ENCODE measurements around the gene SLC23A1.
"Not testable (repeated sequence)": the region's sequence is repeated elsewhere in the genome, so short reads cannot be mapped to it uniquely, and the experiment has no call there.

The SLC23A1 gene

GRCh38 chr5:139388198-139388821, 5.2 kb upstream of the SLC23A1 start:
- DNase-seq, result no peak

- no peak for DNase-seq
Observed at GRCh38 chr5:139387611-139388197, 4.6 kb upstream of the SLC23A1 start.

DNA sequence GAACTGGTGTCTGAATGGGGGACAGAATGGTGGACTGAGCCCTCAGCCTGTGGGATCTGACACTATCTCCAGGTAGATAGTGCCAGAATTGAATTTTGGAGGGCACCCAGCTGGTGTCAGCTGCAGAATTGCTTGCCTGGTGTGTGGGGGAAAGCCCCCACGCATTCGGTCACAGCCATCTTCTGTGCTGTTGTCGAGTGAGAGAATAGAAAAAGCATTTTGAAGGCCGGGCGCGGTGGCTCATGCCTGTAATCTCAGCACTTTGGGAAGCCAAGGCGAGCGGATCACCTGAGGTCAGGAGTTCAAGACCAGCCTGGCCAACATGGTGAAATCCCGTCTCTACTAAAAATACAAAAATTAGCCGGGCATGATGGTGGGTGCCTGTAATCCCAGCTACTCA, 3.9 kb upstream of the SLC23A1 start:
- DNase-seq, result not testable (repeated sequence)

DNA sequence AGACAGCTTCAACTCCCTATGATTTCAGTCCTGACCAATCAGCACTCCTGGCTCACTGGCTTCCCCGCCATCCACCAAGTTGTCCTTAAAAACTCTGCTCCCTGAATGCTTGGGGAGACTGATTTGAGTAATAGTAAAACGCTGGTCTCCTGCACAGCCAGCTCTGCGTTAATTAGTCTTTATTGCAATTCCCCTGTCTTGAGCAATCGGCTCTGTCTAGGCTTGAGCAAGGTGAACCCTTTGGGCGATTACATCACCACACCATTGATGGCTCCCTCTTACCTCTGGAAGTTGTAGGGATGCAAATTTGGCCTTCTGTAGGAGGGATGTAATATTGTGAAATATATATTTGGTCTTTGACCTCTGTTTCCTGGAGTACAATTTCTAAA, 2.9 kb upstream of the SLC23A1 start:
- DNase-seq, result no peak

GRCh38 chr5:139385061-139386049, 2.3 kb upstream of the SLC23A1 start:
- DNase-seq, result no peak

DNA sequence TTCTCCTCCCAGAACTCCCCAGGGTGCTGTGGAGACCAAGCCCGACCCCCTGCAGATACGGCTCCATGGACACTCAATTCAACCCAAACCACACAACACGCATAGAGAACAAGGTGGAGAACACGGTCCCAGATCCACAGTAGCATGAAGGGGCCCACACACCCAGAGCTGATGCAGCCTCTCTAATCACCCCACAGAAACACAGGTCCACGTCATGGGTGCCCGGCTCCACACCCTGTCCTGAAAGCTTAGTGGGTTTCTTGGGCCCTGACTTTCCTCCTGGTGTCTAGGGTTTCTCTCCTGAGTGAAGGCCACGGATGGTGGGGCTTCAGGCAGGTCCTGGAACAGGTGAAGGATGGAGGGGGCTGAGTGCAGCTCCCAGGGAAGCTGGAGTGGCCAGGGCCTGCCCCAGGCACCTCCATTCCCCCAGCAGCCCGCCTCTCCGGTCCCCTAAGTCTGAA, 1.5 kb upstream of the SLC23A1 start:
- DNase-seq, result no peak

DNA sequence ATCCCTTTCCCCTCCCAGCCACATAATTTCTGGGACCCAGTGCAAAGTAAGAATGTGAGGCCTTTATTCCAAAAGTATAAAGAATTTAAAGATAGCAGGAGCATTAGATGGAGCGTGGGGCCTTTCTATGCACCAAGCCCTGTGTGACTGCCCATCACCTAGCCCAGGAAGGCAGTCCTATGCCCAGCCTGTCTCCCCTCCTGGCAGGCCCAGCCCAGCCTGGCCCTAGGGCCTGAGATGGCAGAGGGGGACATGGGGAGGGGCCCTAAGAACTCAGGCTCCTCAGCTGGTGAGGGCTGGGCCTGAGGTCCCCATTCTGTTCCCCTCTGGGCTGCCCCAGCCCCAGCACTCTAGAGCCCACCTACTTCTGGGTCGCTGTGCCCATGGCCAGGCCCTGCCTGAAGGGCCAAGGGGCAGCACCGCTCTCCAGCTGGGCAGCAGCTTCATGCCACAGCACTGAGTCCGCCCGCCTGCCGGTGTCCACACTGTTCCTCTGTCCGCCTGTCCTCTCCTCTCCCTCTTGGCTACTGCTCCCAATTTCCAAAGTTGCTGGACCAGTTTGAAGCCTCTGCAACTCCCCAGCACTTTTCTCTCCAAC, 995 bp upstream of the SLC23A1 start:
- DNase-seq, result no peak

DNA sequence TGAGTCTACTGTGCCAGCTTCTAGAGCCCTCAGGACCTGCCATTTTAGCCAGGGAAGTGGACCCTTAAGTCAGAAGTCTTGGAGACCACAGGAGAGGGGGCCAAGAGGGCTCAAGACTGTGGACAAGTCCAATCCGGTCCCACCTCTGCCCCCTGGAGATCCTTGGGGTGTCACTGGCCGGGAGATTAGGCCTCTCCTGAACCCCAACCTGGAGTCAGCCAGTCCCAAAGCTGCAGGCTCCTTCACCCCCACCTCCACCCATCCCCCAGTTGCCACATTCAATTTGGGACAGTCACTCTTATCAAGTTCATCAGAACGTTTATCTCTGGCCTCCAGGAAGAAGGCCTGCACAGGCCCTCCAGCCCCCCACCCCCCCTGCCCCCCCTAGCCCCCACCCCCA, 290 bp downstream of the SLC23A1 start:
- no peak for DNase-seq

DNA sequence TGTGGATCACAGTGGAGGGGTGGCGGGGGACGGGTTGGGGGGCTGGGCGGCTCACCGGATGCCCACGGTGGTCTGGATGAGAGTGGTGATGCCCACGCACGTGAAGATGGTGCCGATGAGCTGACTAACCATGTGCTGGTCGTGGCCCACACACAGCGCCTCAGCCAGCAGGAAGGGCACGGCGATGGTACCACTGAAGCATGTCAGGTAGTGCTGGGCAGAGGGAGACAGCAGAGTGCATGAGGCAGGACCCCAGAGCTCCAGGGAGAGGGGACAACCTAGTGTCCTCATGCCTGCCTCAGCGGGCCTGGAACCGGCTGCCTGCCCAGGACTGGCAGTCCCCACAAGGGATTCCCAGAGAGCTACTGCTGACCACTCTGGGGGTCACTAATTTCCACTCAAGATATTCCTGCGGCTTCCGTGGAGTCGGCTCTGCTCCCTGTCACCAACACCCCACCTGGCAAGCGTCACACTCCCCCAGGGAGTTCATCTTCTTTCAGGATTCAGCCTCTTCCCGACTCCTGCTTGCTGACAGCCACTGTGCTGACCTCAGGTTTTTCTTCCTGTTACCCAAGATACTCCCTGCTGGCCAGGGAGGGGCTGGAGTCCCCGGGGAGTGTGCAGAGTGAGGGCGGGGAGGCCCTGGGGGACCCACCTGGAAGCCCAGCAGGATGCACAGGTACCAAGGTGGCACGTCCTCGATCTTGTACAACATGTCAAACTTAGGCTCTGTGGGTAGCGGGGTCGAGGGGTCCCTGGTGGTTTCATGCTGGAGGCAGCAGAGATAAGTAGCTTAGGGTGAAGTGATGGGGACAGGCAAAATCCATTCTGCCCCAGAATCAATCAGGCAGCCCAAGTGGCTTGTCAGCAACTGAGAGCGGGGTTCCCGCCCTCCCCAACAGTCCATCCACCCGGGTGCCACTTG, 998 bp downstream of the SLC23A1 start:
- DNase-seq, result no peak

DNA sequence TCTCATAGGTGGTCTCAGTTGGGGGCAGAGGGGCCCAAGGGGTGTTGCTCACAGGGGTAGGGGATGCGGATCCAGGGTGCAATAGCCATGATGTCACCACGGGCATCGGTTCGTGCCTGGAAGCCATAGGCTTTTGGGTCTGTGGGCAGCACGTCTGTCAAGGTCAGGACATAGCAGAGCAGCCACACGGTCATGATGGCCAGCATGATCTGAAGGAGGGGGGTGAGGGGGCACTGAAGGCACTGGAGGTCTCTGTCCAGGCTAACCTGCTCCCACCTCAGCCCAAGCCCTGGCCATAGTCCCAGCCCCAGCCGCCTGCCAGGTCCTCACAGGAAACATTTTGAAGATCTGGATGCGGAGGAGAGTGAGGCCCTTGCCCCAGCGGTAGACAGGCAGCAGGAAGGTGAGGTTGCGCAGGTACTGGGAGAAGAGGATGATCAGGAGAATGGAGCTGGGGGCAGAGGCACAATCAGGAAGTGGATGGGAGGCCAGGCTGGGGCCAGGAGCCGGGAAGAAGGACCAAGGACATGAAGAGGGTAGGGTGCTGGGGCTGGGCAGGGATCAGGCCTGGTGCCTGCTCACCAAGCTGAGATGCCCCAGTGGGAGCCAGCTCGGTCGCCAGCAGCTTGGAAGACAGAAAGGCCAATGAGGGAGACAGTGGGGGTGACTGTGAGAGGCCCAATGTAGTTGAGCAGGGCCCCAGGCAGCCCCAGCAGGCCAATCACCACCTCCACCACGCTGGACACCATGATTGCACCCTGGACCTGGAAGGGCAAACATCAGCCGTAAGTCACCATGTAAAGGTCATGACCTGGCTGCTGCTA, 3.3 kb downstream of the SLC23A1 start:
- no peak for DNase-seq

DNA sequence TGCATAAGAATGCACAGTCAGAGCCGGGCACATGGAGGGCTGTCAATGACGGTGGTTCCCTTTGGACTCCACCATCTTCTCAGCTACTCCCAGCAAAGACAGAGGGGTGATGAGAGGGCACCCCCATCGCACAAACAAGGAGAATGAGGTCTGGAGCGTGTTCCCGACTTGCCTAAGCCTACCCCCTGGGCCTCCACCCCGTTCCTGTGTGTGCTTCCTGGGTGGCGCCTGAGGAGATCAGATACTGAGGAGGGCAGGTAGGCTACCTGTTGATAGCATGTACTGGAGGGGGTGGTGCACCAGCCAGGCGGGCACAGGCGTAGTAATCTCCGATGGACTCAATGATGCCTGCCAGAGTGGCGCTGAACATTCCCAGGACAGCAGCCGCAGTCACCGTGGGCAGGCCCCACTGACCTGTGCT, 4.1 kb downstream of the SLC23A1 start:
- no peak for DNase-seq

GRCh38 chr5:139378101-139378825, 4.8 kb downstream of the SLC23A1 start:
- DNase-seq, result no peak

- DNase-seq, result no peak
Observed at GRCh38 chr5:139377226-139377625, 5.9 kb downstream of the SLC23A1 start.

- DNase-seq, result no peak
Observed at GRCh38 chr5:139376364-139376763, 6.7 kb downstream of the SLC23A1 start.

- no peak for DNase-seq
Observed at GRCh38 chr5:139374909-139375308, 8.2 kb downstream of the SLC23A1 start.

DNA sequence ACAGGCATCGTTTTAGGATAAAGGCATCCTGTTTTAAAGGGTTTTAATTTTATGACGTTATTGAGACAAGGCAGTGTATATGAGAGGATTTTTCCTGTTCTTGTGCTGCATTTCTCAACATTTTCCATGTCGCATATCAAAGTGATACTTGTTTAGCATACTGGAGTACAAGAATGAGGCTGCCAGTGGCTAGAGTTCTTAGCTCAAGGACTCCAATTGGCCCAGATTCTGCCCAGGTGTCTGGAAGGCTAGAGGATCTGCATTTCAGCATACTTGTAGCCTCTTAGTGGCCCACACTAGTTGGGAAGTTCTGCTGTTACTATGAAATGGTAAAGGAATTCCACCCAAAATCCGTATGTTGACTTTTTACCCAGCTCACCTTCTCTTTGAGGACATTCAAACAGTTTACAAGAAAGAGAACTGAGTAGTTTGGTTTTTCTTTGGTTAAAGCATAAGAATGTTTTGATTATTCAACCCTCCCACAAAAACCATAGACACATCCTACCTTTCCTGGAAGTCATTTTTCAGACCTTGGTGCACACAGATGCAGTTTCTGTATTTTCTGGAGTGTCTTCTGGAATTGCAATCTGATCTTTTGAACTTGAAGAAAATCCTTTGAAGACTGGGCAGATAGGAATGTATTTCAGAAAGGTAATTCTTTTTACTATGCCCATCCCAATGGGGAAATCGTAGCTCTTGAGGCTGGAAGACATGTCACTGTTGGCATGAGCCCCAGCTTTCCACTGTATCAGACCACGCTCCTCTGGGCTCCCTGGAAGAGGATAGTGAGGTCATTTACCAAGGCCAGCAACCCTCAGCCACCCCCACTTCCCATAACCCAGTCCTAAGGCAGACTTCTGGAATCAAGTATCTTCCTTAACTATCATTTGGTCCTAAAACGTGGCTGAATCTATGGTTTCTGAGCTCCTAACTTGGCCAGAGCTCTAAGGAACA, 11.3 kb downstream of the SLC23A1 start:
- no peak for DNase-seq

DNA sequence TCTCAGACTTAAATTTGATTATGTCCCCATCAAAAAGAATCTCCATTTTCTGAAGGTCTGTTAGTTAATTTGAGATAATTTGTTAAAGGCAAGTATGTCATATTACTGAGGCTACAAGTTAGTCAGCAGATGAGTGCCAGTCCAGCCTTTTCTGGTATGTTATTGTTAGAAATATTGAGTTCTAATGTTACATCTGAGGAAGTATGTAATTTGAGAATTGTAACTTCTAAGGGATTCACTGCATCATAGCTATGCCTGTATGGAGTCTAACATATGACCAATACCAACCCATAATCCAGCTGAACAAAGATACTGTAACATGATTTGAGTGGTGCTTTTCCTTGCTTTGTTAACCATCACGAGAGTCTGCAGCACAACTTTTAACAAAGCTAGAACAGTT, 13.9 kb downstream of the SLC23A1 start:
- no peak for DNase-seq

DNA sequence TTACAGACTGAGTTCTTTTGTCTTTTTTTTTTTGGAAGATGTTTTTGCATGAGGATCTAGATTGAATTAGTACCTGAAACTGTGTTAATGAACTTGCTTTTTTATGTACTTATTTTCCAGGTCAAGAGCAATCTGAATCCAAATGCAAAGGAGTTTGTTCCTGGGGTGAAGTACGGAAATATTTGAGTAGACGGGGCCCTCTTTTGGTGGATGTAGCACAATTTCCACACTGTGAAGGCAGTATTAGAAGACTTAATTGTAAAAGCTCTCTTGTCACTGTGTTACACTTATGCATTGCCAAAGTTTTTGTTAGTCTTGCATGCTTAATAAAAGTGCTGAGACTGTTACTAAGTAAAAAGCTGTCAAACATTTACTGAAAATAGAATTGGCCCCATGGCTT, 14.5 kb downstream of the SLC23A1 start:
- DNase-seq, result no peak

- DNase-seq, result no peak
Observed at GRCh38 chr5:139364466-139364865, 18.6 kb downstream of the SLC23A1 start.

All from stimulated activated CD4-positive, alpha-beta T cell treated with anti-CD3 and anti-CD28 coated beads, Interleukin-4, amount 100 ng/mL, for 1 hour (primary cell).